ENCODE data around the gene FOXL3.
A peak's percentile ranks its signal among the peaks of the same experiment; 100 is the strongest.
"Not testable (repeated sequence)": the region's sequence is repeated elsewhere in the genome, so short reads cannot be mapped to it uniquely, and the experiment has no call there.

Gene FOXL3

DNA sequence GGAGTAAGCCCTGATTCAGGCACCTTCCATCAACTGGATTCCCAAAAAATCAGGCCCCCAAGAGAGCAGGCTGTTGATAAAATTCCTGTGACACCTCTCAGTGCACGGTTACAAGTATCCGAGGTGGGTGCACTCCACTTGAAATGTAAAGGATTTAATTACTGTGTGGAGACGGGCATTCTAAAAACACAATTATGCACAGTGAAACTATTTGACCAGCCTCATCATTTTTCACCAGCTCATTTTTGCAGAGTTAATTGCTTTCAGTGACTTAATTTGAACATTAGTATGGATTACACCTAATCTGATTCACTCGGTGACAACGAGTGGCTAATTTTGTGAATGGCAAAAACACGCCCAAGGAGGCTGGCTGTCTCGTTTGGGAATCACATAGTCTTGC, 2.3 kb downstream of the FOXL3 start:
- no peak for DNase-seq

DNA sequence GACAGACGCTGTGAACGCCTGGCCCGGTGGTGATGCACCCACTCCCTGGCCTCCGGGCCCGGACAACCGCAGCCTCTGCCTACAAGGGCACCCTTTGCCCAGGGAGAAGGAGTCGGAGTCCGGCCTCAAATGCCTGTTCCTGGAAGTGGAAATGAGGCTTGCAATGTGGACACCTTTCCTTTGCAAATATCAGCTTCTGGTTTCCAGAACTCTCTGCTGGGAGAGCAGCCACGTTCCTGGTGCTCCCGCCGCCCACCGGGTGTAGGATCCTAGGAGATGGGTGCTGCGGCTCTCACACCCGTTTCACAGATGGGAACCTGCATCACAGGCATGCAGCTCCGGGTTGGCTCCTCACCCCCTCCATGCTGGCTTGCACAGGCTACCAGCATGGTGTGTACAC, 2.9 kb downstream of the FOXL3 start:
- DNase-seq = no peak

DNA sequence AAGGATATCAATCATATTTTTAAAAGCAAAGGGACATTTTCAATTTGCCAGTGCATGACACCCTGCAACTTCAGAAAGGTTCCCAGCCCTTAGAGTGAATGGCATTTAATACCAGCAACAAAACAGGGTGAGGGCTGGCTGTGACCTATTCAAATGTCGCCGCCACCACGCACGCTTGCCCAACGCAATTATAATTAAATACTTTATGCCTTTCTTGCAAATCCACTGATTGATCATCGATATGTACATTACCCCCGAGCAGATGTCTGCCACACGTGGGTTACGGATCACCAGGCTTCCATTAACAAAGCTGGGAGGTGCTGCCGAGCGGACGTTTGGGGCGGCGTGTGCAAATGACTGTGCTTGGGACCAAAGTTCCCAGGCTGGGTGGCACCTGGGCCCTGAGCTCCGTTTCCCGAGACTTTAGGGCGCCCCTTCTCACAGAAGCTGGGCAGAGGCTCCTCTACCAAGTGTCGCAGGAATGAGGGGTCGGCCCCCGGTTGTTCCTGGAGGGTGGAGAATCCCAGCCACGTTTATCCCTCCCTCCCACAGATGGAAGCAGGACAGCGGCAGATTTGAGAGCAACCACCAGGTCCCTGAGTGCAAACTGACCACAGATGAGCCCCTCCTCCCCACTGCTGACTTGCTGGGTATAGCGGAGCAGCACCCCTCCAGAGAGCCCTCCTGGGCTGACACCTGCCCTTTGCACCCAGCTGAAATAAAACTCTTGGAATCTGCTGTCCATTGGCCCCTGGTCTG, 3.9 kb downstream of the FOXL3 start:
- DNase-seq = no peak

DNA sequence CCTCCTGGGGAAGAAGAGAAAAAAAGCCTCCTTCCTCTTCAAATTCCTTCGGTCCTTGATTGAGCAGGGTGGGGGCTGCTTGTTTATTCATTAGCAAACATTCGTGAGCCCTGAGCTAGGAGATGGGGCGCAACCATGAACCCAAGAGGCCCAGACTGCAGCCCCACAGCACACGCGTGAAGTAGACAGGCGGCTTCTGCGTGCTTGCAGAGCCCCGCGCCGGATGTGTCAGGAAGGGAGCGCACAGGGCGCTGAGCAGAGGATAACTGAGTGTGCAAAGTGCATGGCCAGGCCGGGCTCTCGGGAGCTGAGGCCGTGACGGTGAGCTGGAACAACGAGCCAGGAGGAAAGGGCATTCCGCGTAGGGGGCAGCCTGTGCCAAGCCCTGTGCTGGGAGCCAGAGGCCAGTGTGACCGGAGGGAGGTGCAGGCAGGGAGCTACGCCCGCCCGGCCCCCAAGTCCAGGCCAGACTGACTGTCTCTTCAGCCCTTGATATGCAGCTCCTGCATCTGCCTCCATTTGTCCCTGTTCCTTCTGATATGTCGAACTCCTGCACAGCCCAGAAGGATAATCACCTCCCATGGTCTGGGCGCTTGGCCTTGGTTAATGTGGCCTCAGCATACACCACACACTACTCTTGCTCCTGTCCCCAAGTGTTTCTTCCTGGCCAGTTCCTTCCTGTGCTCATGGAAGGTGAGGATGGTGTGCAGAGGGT, 4.6 kb downstream of the FOXL3 start:
- DNase-seq = no peak

DNA sequence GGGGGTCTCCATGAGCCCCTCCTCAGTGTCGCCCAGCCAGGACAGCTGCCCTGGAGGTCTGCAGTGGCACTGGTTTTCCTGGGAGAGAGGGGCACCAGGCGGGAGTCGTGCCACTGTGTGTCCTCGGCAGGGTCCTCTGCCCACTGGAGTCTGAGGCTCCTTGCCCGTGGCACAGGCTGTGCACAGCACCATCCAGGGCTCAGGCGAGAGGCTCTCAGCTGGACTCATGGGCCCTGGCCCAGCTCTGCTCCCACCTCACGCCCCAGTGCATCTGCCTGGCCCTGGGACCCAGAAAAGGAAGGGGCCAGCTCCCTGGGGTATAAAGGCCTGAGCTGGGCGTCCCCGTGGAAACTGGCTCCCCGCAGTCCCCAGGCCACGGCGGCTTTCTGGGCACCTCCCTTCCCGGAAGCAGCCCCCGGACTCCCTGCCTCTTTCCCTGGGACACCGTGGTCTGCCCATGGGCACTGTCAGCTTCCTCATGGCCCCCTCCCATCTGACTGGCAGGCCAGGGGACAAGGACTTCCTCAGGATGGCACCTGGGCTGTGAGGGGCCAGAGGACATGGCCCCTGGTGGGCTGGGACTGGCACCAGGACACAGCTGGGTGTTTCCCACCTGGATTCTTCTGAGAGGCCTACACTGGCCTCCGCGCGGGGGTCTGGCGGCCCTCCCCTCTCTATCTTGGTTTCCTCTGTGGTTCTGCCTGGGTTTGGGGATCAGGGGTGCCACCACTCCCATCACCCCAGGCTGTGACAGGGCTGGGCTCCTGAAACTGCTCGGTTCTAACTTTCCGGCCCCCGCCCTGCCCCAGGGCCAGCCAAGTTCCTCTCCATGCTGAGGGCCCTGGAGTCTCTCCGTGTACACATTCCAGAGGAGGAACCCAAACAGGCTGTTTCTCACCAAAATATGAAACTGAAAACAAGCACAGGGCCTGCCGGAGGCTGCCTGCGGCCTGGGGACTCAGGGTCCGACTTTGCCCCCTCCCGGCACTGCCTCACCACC, 5.5 kb downstream of the FOXL3 start:
- DNase-seq = no peak

DNA sequence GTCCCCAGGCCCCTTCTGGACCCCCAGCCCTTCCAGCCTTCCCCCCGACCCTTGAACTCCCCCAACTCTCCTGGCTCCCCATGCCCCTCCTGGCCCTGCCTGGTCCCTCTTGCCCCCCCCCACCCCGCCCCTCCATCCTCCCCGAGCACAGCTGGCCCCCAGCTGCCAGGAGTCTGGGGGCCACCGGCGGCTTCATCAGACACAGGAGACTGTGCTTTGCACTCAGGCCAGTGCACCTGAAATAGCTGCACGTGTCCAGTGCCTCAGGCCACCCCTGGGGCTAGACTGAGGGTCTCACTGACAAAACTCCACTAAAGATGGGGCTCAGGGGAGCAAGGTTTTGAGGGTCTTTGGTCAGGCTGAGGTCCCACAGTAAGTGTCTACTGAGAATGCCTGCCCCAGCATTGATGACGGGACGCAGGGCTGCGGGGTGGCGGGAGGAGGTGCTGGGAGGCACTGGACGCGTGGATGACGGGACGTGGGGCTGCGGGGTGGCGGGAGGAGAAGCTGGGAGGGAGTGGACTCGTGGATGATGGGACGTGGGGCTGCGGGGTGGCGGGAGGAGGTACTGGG, 6.5 kb downstream of the FOXL3 start:
- DNase-seq = no peak

DNA sequence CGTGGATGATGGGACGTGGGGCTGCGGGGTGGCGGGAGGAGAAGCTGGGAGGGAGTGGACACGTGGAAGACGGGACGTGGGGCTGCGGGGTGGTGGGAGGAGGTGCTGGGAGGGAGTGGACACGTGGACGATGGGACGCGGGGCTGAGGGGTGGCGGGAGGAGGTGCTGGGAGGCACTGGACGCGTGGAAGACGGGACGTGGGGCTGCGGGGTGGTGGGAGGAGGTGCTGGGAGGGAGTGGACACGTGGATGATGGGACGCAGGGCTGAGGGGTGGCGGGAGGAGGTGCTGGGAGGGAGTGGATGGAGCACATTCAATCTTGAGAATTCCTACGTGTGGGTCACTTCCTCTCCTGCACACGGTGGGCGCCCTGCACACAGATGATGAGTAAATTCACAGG, 7.2 kb downstream of the FOXL3 start:
- DNase-seq = not testable (repeated sequence)

DNA sequence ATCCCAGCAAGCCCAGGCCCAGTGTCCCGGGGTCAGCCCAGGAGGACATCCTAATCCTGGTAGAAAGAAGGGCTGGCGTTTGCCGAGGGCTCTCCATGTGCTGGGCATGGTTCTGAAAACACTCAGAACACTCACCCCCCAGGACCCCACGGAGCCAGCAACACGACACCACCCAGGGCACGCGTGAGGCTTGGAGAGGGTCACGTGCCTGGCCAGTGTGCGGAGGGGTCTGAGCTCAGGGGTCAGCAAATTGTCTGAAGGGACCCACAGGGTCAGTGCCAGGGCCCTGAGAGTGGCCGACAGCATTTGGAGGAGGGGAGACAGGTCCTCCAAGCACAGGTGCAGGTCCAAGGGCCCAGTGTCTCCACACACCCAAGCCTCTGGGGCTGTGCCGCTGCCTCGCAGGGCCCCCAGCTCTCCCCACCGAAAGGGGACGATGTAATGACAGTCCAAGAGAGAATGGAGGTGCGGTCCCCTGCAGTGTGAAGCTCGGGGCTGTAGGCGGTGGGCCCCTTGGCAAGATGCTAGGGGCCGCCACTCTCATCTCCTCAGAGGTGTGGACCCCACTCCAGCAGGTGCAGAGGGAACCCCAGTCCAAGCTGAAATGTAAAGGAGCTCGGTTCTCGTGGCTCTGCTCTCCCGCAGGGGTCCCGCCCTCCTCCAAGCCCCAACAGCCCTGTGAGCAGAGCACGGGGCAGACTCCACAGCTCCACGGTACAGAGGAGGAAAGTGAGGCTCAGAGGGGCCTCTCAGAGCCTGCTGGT, 7.8 kb downstream of the FOXL3 start:
- DNase-seq = no peak

DNA sequence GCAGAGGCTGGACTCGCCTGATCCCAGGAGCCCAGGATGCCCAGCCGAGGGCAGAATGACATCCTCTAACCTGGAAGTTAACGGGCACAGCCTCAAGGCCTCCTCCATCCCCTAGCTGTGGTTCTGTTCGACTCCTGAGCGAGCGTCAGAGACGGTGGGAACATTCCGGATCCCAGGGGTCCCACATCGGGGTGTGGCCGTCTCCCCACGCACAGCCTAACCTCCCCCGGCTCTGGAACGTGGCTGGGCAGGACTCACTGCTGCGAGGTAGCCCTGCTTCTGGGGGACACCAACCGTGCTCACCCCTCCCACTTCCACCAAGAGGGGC, 8.4 kb downstream of the FOXL3 start:
- DNase-seq = no peak

DNA sequence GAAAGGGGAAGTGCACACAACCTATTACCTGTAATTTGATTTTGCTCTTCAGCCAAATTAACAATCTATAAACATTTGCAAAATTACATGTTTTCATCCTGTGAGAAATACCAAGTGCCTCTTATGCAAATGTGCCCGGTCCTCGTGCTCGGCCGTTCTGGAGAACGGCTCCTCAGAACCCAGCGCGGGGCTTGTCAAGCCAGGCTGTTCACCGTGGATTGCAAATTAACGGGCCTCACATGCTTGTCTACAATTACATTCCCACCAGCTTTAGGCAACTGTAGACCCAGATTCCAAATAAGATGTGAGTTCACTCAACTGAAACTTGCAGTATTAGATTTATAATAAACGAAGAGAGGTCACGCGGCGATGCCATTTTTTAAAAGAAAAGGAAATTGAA, 8.8 kb downstream of the FOXL3 start:
- no peak for DNase-seq

DNA sequence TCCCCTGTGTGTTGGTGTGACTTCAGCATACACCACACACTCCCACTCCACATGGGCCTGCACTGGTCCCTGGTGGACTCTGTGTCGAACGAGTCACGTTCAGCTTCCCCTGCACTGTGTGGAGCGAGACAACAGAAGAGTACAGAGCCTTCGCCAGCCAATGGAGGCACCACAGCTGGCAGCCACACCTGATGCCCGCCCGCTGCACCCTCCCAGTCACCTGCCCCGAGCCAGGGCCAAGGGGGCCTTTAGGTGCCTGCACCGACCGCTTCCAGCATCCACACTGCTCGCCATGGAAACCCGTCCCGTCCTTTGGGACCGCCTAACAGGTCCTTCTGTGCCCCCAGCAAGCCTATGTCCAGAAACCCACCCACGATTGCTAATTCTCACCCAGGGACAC, 9.2 kb downstream of the FOXL3 start:
- no peak for DNase-seq

DNA sequence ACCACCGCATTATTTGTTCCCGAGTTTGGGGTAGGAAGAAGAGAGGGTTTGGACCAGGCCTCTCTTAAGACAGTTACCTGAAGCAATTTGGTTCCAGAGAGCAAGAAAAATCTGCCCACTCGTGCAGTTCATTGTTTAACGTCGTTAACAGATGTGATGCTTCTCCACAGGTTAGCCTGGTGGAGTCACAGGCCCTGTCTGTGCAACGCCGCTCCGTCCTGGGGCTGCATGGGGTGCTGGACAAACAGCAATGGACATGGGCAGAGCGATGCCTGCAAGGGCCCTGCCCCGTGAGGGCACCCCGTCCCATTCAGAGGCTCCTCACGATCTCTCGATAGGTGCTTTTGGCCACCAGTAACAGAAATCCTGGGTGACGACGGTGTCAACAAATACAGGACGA, 9.7 kb downstream of the FOXL3 start:
- no peak for DNase-seq

DNA sequence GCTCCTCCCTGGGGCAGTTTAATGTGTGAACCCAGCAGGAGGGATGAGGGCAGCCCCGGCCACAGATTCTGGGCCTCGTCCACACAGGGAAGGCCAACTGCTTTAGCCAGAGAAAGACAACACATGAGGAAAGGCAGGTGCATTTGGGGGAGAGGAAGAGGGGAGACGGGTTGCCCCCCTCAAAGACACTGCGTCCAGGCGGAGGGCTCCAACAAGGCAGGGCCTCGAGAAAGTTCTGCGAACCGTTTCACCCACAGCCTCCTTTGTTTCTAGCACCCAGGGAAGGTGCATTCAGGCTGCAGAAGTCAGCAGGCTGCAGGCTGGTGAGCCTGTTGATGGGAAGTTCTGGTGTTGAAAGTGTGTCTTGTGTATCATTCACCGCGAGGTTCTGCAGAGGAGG, 10.1 kb downstream of the FOXL3 start:
- no peak for DNase-seq

DNA sequence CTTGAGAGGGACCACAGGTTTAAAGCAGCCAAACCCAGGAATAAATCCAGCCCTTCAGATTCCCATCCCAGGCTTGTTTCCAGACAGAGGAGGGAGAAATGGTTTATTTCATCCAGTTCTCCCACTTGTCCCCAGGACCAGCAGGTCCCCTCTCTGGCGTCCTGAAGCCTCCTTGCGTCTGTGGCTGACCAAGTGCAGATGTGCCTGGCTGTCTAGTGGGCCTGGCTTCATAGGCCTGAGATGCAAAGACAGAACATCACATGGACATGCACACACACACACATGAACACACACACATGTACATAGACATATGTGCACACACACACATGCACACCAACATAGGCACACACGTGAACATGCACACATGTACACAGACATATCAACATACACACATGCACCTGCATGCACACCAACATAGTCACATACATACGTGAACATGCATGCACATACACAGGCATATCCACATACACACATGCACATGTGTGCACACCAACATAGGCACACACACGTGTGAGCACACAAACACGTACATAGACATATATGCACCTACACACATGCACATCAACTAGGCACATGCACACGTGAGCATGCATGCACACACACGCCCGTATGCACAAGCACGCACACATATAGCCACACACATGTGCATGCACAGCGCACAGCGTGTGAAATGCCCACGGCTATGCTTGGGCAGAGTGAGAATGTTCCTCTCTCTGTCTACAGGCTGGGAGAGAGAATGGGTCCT, 10.7 kb downstream of the FOXL3 start:
- no peak for DNase-seq

DNA sequence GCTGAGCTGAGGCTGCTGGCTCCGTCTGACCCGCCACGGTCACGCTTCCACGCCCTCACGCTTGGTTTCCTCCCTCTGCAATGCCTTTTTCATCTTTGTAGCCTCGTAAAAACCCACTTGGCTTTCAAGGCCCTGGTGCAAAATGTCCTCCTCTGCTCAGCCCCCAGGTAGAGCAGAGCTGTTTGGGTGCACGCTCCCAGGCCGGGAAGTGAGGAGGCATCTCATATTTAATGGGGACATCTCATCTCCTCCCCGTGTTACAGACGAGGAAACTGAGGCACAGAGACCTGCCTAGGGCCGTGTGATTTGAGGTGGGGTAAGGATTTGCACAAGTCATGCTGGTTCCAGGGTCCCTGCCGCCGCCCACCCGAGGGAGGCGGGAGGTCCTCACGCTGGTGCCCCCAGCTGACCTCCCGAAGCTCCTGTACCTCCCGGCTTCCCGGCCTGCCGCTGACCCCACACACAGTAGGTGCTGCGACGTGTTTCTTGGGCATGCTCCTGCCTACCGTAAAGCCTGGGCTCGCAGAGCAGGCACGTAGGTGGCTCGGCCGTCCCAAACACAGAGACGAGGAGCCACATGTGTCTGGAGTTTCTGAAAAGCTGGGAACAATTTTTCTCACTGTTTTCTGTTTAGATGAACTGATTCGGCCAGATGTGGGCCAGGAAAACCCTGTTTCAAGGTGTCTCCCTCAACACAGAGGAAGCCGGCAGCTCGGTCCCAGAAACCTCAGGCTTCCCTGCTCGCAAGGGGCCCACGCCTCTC, 11.5 kb downstream of the FOXL3 start:
- DNase-seq = peak; percentile 81

DNA sequence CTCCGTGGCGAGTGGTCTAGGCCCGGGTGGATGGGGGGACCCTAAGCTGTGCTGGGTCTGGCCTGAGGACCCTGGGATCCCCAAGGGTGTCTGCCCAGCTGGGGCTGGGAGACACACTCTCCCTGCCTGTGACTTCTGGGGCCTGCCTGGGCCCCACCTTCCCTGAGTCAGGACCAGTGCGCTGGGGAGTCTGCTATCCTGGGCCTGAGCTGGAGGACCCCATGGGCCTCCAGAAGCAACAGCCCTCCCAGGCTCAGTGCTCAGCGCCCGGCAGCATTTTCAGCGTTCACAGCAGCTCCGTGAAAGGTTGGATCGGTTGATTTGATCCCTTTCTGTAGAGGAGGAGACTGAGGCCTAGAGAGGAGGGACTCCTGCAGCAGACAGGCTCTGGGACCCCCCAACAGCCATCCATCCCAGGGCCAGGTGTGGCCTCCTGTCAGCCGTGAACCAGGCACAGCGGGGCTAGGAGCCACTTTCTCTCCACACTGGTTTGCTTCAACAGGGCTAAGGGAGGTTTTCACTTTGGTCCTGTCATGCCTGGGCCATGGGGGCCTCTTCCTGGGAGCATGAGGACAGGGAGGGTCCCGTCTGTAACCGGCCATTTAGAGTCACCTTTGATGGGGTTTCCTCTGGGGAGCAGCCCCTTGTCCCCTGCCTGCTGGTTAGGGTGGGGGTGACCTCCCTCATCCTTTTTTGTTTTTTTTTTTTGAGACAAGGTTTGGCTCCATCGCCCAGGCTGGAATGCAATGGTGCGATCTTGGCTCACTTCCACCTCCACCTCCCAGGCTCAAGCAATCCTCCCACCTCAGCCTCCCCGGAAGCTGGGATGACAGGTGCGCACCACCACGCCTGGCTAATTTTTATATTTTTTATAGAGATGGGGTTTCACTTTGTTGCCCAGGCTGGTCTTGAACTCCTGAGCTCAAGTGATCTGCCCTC, 12.4 kb downstream of the FOXL3 start:
- DNase-seq = no peak

DNA sequence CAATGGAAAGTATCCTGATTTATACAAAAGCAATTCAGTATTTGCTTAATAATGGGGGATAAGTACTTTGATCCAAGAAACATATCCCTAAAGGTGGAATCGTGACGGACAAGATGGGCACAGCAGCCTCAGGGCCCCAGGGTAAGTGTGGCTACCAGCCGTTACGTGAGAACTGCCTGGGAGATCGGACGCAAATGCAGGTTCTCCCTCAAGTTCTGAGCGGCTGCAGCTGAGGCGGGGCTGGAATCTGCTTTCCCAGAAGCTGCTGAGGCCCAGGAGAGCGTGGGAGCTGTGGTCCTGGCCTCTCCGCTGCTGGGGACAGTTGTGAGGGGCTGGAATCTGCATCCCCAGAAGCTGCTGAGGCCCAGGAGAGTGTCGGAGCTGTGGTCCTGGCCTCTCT, 13.5 kb downstream of the FOXL3 start:
- no peak for DNase-seq

DNA sequence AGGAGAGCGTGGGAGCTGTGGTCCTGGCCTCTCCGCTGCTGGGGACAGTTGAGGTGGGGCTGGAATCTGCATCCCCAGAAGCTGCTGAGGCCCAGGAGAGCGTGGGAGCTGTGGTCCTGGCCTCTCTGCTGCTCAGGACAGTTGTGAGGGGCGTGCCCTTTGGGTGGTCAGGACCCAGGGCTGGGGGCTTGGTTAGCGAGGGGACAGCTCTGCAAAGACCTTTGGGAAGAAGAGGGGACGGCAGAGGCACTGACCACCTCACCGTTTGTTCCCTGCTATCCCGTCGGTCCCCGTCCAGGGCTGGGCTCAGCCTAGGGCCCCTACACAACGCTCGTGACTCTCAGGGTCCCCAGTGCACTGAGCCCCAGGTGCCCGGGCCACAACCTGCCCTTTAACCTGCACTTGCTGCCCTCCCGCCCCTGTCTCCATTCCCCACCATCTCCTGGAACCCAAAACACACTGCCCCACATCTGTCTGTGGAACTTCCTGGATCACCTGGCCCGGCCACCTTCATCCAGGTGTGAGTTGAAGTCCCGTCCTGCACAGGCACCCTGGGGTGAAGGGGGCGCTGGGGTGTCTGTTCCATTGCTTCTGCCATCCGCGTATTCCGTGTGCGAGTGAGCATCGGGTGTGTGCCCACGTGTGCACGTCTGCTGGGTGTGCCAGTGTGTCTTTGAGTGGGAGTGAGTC, 14.1 kb downstream of the FOXL3 start:
- no peak for DNase-seq
